ENCODE results near the gene TRIM29. TPM values are rescaled to one million over a fixed set of nuclear protein-coding genes. Genes with fewer than 3 reads are reported as not detected.

TRIM29 gene
- total RNA-seq, 1 donor from 2014 or later = not detected

DNA sequence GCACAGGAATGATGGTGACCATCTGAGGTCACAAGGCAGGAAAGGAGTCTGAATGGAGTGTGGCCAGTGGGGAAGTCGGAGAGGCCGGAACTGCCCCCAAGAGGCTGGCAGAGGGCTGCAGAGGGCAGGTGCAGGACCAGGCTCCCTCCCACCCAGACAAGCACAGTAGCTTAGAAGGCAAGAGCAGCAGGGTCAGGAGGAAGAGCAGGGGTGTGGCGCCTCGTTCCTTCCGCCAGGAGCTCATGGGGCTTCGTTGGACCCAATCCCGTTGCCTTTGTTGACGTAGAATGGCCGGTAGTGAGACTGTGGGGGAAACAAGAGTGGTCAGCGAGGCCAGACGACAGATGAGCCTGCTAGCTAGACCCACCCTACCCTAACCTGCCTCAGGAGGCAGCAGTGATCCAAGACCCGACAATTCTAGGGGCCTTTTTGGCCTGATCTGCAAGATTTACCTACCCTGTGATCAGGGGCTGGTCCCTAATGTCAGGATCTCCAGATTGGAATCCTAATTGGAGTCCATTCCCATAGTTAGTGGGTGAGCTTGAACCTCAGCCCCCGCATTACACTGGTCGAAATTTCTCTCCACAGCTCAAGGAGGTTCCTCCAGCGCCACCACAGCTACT, 25.6 kb downstream of the TRIM29 start:
- H3K27me3 Mint-ChIP-seq = peaks cover 55% of the 10 kb centered on the region

DNA sequence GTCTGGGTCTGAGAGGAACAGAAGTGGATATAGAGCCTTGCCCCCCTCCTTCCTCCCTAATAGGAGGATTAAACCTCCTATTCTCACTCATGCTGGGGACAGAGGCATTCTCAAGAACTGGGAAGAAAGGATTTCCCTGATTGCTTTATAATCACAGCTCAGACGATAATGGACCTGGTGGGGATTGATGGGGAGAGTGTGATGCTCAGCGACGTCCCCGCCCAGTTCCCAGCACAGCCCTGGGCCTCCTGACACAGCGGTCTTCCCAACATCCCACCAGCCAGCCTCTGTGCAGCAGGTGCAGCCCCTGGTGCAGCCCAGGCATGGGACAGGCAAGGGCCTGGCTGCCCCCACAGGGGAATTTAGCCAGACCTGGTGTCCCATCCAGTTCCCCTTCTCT, 28.4 kb downstream of the TRIM29 start:
- peaks cover 74% of the 10 kb centered on the region for H3K27me3 Mint-ChIP-seq
- H3K36me3 Mint-ChIP-seq (ENCODE audit: insufficient read depth) = no peaks in the 10 kb centered on the region
- no peaks in the 10 kb centered on the region for H3K9me3 Mint-ChIP-seq (ENCODE audit: low read depth)
- no peak for DNase-seq (ENCODE audit: low spot score, unreplicated experiment)
- TF ChIP-seq, protein P1, sequence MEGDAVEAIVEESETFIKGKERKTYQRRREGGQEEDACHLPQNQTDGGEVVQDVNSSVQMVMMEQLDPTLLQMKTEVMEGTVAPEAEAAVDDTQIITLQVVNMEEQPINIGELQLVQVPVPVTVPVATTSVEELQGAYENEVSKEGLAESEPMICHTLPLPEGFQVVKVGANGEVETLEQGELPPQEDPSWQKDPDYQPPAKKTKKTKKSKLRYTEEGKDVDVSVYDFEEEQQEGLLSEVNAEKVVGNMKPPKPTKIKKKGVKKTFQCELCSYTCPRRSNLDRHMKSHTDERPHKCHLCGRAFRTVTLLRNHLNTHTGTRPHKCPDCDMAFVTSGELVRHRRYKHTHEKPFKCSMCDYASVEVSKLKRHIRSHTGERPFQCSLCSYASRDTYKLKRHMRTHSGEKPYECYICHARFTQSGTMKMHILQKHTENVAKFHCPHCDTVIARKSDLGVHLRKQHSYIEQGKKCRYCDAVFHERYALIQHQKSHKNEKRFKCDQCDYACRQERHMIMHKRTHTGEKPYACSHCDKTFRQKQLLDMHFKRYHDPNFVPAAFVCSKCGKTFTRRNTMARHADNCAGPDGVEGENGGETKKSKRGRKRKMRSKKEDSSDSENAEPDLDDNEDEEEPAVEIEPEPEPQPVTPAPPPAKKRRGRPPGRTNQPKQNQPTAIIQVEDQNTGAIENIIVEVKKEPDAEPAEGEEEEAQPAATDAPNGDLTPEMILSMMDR (IDR thresholded peaks at IDR 0.05; ENCODE audit: unreplicated experiment) = no peak
- no peak overlapping the region for H3K4me3 Mint-ChIP-seq (ENCODE audit: low read depth)
- H3K27ac Mint-ChIP-seq = no peak overlapping the region
- H3K4me1 Mint-ChIP-seq (ENCODE audit: low read depth) = peaks cover 2% of the 10 kb centered on the region

More for the DNA sequence above, 25.6 kb downstream of the TRIM29 start:
- no peaks in the 10 kb centered on the region for H3K9me3 Mint-ChIP-seq (ENCODE audit: low read depth)
- TF ChIP-seq, protein P1 (IDR thresholded peaks at IDR 0.05; ENCODE audit: unreplicated experiment) = peak; percentile 32
- H3K4me1 Mint-ChIP-seq (ENCODE audit: low read depth) = peaks cover 1% of the 10 kb centered on the region
- no peaks in the 10 kb centered on the region for H3K36me3 Mint-ChIP-seq (ENCODE audit: insufficient read depth)
- H3K4me3 Mint-ChIP-seq (ENCODE audit: low read depth) = no peak overlapping the region
- no peak overlapping the region for H3K27ac Mint-ChIP-seq
- no peak for DNase-seq (ENCODE audit: low spot score, unreplicated experiment)

DNA sequence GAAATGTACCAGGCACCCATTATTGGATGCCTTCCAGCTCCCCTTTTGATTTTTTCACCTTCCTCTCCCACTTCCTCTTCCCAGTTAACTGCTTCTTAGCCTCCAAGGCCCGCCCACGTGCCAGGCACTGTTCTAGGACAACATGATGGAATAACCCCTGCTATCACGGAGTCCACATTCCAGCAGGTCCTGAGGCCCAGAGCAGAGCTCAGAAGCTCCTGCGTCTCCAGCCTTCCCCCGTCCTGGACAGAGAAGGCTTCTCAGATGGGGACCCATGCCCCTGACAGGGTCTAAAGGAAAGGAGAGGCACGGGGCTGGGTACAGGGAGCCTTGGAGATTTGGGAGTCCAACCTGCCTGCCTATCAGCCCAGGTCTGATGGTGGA, 29.1 kb downstream of the TRIM29 start:
- Mint-ChIP-seq H3K36me3 (ENCODE audit: insufficient read depth) (no peaks in the 10 kb centered on the region), H3K9me3 (ENCODE audit: low read depth) (no peaks in the 10 kb centered on the region), H3K4me1 (ENCODE audit: low read depth) (peaks cover 2% of the 10 kb centered on the region), H3K4me3 (ENCODE audit: low read depth) (no peak overlapping the region), H3K27ac (no peak overlapping the region), H3K27me3 (peaks cover 76% of the 10 kb centered on the region)
- no peak for DNase-seq (ENCODE audit: low spot score, unreplicated experiment)
- TF ChIP-seq, protein P1 (IDR thresholded peaks at IDR 0.05; ENCODE audit: unreplicated experiment) = no peak

DNA sequence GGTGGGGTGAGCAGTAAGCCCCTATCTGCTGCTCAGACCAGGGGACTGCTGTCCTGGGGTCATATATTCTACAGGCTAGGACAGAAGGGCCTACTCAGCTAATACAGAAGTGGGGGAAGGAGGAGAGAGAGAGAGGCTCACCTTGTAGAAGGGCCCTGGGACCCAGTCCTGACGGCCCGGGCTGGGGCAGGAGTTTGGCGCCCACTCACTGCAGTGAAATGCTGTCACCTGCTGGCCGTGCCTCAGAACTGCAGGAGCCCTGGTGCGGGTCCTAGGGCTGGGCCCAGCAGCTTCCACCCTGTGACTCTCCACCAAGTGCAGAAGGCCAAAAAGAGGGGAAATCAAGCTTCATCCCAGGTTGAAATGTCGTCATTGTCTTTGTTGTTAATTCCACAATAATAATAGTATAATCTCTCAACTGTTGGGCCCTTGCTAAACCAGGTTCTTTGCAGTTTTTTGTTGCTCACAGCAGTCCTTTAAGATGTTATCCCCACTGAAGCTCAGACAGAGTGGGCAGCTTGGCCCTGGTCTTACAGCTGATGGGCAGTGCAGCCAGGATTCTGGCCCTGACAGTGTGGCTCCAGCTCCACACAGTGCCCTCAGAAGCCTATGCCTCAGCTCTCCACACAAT, 29.6 kb downstream of the TRIM29 start:
- TF ChIP-seq, protein P1 (IDR thresholded peaks at IDR 0.05; ENCODE audit: unreplicated experiment) = peak; percentile 99
- Mint-ChIP-seq H3K4me3 (ENCODE audit: low read depth) (no peak overlapping the region), H3K27me3 (peaks cover 75% of the 10 kb centered on the region), H3K27ac (peak overlapping the region; percentile 59), H3K36me3 (ENCODE audit: insufficient read depth) (no peaks in the 10 kb centered on the region), H3K4me1 (ENCODE audit: low read depth) (peaks cover 2% of the 10 kb centered on the region), H3K9me3 (ENCODE audit: low read depth) (no peaks in the 10 kb centered on the region)
- peak; percentile 74 for DNase-seq (ENCODE audit: low spot score, unreplicated experiment)

DNA sequence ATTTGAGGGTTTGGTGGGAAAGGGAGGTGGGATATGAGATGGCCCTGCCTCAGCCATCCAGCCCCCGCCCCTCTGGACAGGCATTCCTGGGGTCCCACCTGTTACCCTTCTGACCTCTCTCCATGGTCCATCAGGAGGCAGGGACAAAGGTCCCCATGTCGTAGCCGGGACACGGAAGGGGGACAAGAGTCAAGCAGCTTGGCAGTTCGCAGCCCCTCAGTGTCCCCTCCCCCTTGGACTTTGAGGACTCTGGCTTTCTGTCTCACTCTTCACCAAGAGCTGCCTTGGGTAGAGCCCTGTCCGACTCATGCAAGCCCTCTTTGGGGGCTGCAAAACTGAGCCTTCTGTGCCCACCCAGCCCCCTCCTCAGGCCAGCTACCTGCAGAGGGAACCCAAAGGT, 30.2 kb downstream of the TRIM29 start:
- H3K9me3 Mint-ChIP-seq (ENCODE audit: low read depth) = no peaks in the 10 kb centered on the region

More for the DNA sequence above, 30.2 kb downstream of the TRIM29 start:
- DNase-seq (ENCODE audit: low spot score, unreplicated experiment) = no peak
- H3K36me3 Mint-ChIP-seq (ENCODE audit: insufficient read depth) = no peaks in the 10 kb centered on the region
- peaks cover 2% of the 10 kb centered on the region for H3K4me1 Mint-ChIP-seq (ENCODE audit: low read depth)
- no peak overlapping the region for H3K27ac Mint-ChIP-seq
- no peak overlapping the region for H3K4me3 Mint-ChIP-seq (ENCODE audit: low read depth)
- TF ChIP-seq, protein P1 (IDR thresholded peaks at IDR 0.05; ENCODE audit: unreplicated experiment) = no peak
- peaks cover 76% of the 10 kb centered on the region for H3K27me3 Mint-ChIP-seq

Measured in progenitor cell of endocrine pancreas (in vitro differentiated cells).